GM12878 (cell line): ENCODE measurements around the gene ACOT13. TPM values are rescaled to one million over a fixed set of nuclear protein-coding genes. Genes with fewer than 3 reads are reported as not detected.

Experiments used
- CBFB ChIP-seq: IDR thresholded peaks from 2 replicates; pipeline ENCODE4 v1.6.1; 2016; ENCODE audit warnings: antibody characterized with exemption, low read depth
- CHD1 ChIP-seq: IDR thresholded peaks from 2 replicates; pipeline ENCODE4 v1.6.1; 2012; ENCODE audit warnings: low read depth, low read length, improper control_type of control experiment
- EED ChIP-seq: sonication (generic); IDR thresholded peaks from 2 replicates; pipeline ENCODE4 v1.6.1; 2016; ENCODE audit warnings: antibody characterized with exemption, low read depth
- NR2F1 ChIP-seq: fragments of 450-650 bp; conservative IDR thresholded peaks from 2 replicates; pipeline ENCODE4 v1.6.1; 2017; ENCODE audit warnings: mild to moderate bottlenecking
- PAX5 ChIP-seq: IDR thresholded peaks from 2 replicates; pipeline ENCODE4 v1.6.1; 2011; ENCODE audit warnings: low read depth, low read length, borderline replicate concordance
- RAD51 ChIP-seq: fragments of 450-650 bp; IDR thresholded peaks from 2 replicates; pipeline ENCODE4 v1.6.1; 2016; ENCODE audit warnings: moderate library complexity, mild to moderate bottlenecking, inconsistent platforms
- SMAD5 ChIP-seq: IDR thresholded peaks from 2 replicates; pipeline ENCODE4 v1.6.1; 2016; ENCODE audit warnings: antibody characterized with exemption, low read depth
- STAT3 ChIP-seq: IDR thresholded peaks from 2 replicates; pipeline ENCODE4 v1.6.1; 2011; ENCODE audit warnings: low read depth, low read length, improper control_type of control experiment
- TBL1XR1 ChIP-seq: IDR thresholded peaks from 2 replicates; pipeline ENCODE4 v1.6.1; 2012; ENCODE audit warnings: low read depth, low read length, improper control_type of control experiment
- YY1 ChIP-seq: IDR thresholded peaks from 2 replicates; pipeline ENCODE4 v1.6.1; 2011; ENCODE audit warnings: low read depth, mild to moderate bottlenecking, low read length
- ZNF217 ChIP-seq: fragments of 450-650 bp; IDR thresholded peaks from 2 replicates; pipeline ENCODE4 v1.6.1; 2017; ENCODE audit warnings: antibody characterized with exemption, mild to moderate bottlenecking
- ZZZ3 ChIP-seq: IDR thresholded peaks from 2 replicates; pipeline ENCODE4 v1.6.1; 2011; ENCODE audit warnings: low read depth; ENCODE audit not compliant: control insufficient read depth, insufficient read length
- polyA plus RNA-seq, 11 experiments: library from polyadenylated mRNA; depleted of rRNA in 4 of 11; unstranded in 6 of 11; stranded (reverse) in 5 of 11; fragments of >200 nt; fragmentation: Nextera tagmentation in 4 of 11; fragmentation: Illumina TruSeq in 1 of 11; extraction: Ambion mirVana in 4 of 11; extraction: Trizol in 1 of 11; gene quantifications; 1 replicate in 1 of 11; 2 replicates in 10 of 11; pipeline versions ENCODE4 v1.2.1 to v1.2.3, GENCODE V29; 2011 to 2016; ENCODE audit warnings: inconsistent platforms in 2 of 11, missing spikeins in 2 of 11, low read depth in 1 of 11
- total RNA-seq, 4 experiments: library from RNA; depleted of rRNA in 3 of 4; stranded (reverse); fragments of >200 nt in 3 of 4; fragmentation: Illumina TruSeq in 1 of 4; extraction: Trizol in 1 of 4; gene quantifications; 2 replicates each; pipeline versions ENCODE4 v1.2.1 to v1.2.3, GENCODE V29; 2013 to 2021
- TF ChIP-seq, protein P1 (sequence below): fragments of 450-650 bp; IDR thresholded peaks from 2 replicates; pipeline ENCODE4 v1.6.1; 2016; ENCODE audit warnings: mild to moderate bottlenecking
- TF ChIP-seq, protein P2 (sequence below): fragments of 450-650 bp; IDR thresholded peaks from 2 replicates; pipeline ENCODE4 v1.6.1; 2017; ENCODE audit warnings: mild to moderate bottlenecking, moderate library complexity
- TF ChIP-seq, protein P3 (sequence below): fragments of 450-650 bp; IDR thresholded peaks from 2 replicates; pipeline ENCODE4 v1.6.1; 2018; ENCODE audit warnings: borderline replicate concordance, mild to moderate bottlenecking; ENCODE audit not compliant: partially characterized antibody
- TF ChIP-seq, protein P4 (sequence below): IDR thresholded peaks from 2 replicates; pipeline ENCODE4 v1.6.1; 2011; ENCODE audit warnings: borderline replicate concordance, low read depth, mild to moderate bottlenecking, moderate library complexity, mixed read lengths, low read length; ENCODE audit not compliant: insufficient read depth; ENCODE audit errors: extremely low read length
- TF ChIP-seq, protein P5 (sequence below): IDR thresholded peaks from 2 replicates; pipeline ENCODE4 v1.6.1; 2011; ENCODE audit warnings: borderline replicate concordance, low read depth, mild to moderate bottlenecking, moderate library complexity, low read length; ENCODE audit not compliant: insufficient read depth, poor library complexity, severe bottlenecking
- TF ChIP-seq, protein P6 (sequence below): IDR thresholded peaks from 2 replicates; pipeline ENCODE4 v1.6.1; 2011; ENCODE audit warnings: low read depth, low read length, improper control_type of control experiment, borderline replicate concordance

The ACOT13 gene
- total and polyA plus RNA-seq, 10 of the 15 experiments (the other 5 are each of a cell fraction or from before 2014, with no cell fraction given) = 6.0 to 60.6 (median 36.6) TPM

DNA sequence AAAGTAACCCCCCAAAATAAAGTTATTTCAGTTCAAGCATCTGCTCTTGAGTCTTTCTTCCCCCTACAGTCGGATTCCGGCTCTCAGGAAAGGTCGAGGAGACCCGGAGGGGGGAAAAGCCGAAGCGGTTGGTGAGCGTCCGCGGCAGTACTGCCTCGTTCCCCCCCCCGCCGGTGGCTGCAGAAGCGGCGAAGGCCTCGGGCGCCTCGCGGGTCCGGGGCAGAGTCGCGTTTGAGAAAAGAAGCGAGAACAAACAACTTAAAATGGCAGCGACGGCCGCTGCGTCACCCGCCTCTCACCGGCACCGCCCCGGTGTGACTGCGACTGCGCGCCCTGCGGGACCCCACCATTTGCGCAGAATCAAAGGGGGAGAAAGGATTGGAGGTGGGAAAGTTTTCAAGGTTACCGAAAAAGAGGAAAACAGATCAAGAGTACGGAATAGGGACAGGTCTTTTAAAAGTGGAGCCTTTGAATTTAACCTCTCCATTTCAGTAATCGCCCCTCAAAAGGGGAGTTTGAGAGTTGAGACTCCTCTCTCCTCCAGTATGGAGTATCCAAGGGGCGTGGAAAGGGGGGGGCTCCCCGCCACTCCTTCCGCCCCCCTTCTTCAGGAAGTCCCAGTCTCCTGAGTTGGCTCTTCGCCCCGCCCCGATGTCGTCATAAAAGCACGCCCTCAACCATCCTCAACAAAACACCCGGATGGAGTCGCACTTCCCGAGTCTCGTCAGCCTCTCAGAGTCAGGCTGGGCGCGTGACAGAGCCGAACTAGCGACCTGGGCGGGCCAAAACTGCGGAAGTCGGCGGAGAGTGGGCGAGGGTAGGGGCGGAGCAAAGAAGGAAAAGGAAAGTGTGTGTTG is 54.0 kb downstream of the ACOT13 start (continued):
- TF ChIP-seq EED = no peak
- TF ChIP-seq, protein P1, sequence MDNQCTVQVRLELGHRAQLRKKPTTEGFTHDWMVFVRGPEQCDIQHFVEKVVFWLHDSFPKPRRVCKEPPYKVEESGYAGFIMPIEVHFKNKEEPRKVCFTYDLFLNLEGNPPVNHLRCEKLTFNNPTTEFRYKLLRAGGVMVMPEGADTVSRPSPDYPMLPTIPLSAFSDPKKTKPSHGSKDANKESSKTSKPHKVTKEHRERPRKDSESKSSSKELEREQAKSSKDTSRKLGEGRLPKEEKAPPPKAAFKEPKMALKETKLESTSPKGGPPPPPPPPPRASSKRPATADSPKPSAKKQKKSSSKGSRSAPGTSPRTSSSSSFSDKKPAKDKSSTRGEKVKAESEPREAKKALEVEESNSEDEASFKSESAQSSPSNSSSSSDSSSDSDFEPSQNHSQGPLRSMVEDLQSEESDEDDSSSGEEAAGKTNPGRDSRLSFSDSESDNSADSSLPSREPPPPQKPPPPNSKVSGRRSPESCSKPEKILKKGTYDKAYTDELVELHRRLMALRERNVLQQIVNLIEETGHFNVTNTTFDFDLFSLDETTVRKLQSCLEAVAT = peak; percentile 86
- TF ChIP-seq ZZZ3 = no peak
- TF ChIP-seq TBL1XR1 = peak; percentile 49; the same call in 1 of the 2 replicates
- TF ChIP-seq, protein P2, sequence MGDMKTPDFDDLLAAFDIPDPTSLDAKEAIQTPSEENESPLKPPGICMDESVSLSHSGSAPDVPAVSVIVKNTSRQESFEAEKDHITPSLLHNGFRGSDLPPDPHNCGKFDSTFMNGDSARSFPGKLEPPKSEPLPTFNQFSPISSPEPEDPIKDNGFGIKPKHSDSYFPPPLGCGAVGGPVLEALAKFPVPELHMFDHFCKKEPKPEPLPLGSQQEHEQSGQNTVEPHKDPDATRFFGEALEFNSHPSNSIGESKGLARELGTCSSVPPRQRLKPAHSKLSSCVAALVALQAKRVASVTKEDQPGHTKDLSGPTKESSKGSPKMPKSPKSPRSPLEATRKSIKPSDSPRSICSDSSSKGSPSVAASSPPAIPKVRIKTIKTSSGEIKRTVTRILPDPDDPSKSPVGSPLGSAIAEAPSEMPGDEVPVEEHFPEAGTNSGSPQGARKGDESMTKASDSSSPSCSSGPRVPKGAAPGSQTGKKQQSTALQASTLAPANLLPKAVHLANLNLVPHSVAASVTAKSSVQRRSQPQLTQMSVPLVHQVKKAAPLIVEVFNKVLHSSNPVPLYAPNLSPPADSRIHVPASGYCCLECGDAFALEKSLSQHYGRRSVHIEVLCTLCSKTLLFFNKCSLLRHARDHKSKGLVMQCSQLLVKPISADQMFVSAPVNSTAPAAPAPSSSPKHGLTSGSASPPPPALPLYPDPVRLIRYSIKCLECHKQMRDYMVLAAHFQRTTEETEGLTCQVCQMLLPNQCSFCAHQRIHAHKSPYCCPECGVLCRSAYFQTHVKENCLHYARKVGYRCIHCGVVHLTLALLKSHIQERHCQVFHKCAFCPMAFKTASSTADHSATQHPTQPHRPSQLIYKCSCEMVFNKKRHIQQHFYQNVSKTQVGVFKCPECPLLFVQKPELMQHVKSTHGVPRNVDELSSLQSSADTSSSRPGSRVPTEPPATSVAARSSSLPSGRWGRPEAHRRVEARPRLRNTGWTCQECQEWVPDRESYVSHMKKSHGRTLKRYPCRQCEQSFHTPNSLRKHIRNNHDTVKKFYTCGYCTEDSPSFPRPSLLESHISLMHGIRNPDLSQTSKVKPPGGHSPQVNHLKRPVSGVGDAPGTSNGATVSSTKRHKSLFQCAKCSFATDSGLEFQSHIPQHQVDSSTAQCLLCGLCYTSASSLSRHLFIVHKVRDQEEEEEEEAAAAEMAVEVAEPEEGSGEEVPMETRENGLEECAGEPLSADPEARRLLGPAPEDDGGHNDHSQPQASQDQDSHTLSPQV = no peak
- TF ChIP-seq, protein P3, sequence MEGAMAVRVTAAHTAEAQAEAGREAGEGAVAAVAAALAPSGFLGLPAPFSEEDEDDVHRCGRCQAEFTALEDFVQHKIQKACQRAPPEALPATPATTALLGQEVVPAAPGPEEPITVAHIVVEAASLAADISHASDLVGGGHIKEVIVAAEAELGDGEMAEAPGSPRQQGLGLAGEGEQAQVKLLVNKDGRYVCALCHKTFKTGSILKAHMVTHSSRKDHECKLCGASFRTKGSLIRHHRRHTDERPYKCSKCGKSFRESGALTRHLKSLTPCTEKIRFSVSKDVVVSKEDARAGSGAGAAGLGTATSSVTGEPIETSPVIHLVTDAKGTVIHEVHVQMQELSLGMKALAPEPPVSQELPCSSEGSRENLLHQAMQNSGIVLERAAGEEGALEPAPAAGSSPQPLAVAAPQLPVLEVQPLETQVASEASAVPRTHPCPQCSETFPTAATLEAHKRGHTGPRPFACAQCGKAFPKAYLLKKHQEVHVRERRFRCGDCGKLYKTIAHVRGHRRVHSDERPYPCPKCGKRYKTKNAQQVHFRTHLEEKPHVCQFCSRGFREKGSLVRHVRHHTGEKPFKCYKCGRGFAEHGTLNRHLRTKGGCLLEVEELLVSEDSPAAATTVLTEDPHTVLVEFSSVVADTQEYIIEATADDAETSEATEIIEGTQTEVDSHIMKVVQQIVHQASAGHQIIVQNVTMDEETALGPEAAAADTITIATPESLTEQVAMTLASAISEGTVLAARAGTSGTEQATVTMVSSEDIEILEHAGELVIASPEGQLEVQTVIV = peak; percentile 93
- peak; percentile 88; the same call in 1 of the 2 replicates for TF ChIP-seq RAD51
- TF ChIP-seq ZNF217 = no peak
- no peak for TF ChIP-seq PAX5
- TF ChIP-seq CBFB = peak; percentile 77
- TF ChIP-seq, protein P4, sequence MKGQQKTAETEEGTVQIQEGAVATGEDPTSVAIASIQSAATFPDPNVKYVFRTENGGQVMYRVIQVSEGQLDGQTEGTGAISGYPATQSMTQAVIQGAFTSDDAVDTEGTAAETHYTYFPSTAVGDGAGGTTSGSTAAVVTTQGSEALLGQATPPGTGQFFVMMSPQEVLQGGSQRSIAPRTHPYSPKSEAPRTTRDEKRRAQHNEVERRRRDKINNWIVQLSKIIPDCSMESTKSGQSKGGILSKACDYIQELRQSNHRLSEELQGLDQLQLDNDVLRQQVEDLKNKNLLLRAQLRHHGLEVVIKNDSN = no peak
- peak; percentile 99 for TF ChIP-seq CHD1
- no peak; the same call in 1 of the 2 replicates for TF ChIP-seq STAT3
- TF ChIP-seq, protein P5, sequence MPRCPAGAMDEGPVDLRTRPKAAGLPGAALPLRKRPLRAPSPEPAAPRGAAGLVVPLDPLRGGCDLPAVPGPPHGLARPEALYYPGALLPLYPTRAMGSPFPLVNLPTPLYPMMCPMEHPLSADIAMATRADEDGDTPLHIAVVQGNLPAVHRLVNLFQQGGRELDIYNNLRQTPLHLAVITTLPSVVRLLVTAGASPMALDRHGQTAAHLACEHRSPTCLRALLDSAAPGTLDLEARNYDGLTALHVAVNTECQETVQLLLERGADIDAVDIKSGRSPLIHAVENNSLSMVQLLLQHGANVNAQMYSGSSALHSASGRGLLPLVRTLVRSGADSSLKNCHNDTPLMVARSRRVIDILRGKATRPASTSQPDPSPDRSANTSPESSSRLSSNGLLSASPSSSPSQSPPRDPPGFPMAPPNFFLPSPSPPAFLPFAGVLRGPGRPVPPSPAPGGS = no peak
- peak; percentile 97 for TF ChIP-seq SMAD5
- TF ChIP-seq, protein P6, sequence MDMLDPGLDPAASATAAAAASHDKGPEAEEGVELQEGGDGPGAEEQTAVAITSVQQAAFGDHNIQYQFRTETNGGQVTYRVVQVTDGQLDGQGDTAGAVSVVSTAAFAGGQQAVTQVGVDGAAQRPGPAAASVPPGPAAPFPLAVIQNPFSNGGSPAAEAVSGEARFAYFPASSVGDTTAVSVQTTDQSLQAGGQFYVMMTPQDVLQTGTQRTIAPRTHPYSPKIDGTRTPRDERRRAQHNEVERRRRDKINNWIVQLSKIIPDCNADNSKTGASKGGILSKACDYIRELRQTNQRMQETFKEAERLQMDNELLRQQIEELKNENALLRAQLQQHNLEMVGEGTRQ = no peak
- peak; percentile 95 for TF ChIP-seq YY1
- no peak for TF ChIP-seq NR2F1
